NCI-H187 treated with DMSO at 0.1 percent for 48 hours (cell line): ENCODE results near the gene PSD.
A peak's percentile ranks its signal among the peaks of the same experiment; 100 is the strongest.

ENCODE experiments used
- DNase-seq: peaks from one replicate; lab custom pipeline; 2025; lab: John Stamatoyannopoulos, UW

PSD gene

GRCh38 chr10:102438374-102438773 is 19.8 kb upstream of the PSD start:
- no peak for DNase-seq

DNA sequence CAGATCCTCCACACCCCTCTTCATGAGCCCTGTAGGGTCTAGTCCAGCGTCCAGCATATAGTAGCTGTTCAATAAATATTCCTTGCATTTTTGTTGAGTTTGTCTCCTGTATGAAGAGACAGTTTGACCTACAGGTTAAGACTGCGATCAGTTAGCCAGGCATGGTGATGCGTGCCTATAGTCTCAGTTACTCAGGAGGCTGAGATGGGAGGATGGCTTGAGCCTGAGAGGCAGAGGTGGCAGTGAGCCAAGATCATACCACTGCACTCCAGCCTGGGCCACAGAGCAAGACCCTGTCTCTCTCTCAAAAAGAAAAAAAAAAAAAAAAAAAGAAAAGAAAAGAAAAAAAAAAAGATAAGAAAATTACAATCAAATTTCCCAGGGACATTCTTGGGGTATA is 18.9 kb upstream of the PSD start:
- no peak for DNase-seq

DNA sequence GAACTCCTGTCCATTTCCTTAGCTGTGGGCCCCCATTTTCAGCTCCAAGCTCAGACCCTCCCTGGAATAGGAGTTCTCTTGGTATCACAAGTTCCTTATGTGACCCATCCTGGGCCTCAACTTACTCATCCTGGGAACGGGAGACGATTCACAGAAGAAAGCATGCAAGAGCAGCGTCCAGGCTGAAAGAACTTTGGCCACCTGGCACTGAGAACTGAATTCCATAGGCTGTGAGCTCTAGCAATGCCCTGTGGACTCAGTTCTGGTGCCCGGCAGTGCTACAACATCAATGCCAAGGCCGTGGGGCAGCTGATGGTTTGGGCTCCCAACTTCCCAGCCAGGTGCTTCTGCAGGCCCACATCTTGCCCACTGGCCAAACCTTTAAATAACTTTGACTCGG is 17.7 kb upstream of the PSD start:
- DNase-seq: no peak

DNA sequence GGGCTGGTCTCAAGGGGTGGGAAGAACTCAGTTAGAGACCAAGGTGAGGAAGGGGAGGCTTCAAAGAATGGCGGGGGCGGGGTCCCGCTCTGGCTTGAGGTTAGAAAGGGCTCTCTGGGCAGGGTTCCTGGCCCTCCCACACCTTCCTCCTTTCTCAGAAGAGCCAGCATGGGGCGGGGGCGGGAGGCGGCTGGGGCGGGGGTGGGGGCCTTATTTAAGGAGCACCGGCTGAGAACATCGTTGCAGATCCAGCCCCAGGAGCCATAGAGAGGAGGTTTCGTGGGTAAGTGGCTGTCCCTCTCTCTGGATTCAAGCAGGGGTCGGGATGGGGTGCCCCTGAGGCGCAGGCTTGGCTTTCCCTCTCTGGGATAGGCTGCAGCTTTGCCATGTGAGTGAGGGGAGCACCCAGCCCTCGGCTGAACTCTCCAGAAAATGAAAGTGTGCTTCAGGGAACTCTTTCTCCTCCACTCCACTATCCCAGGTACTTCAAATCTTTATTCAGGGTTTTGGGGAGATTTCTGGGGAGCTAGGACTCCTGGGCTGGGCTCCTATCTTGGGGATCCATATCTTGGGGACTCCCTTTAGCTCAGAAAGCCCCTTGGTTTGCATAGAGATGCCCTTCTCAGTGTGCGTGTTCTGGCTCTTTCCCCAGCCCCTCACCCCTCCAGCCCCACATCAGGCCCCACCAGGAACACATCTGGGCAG is 17.1 kb upstream of the PSD start:
- DNase-seq: no peak

GRCh38 chr10:102435133-102435497 is 16.5 kb upstream of the PSD start:
- DNase-seq: no peak

- DNase-seq: no peak
Measured at GRCh38 chr10:102434394-102435132, 16.0 kb upstream of the PSD start.

DNA sequence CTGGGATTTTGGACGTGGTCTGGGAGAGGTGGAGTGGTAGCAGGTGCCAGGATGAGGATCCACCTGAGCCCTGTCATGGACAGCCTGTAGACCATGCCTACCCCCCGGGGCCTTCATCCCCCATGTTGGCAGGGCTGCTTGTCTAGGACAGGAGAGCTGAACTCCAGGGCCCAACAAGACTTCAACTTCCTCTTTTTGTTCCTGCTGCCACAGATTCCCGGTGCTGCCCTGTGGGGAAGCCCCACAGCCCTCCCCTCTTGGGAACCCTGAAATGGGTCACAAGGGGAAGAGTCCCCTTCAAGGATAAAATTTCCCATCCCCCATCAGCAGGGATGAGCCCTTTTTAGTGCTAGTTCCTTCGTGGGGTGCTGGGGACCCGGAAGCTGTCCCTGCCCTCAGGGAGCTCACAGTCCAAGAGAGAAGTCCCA is 15.0 kb upstream of the PSD start:
- DNase-seq: no peak

GRCh38 chr10:102432162-102432950 is 13.8 kb upstream of the PSD start, which contains the start of gene CUEDC2:
TSS of gene CUEDC2 (minus strand) at chr10:102432574. CDS start at chr10:102425188, 7,386 bp downstream.
- peak; percentile 48 for DNase-seq

- no peak for DNase-seq
Measured at GRCh38 chr10:102431452-102432124, 13.0 kb upstream of the PSD start.

- no peak for DNase-seq
Measured at GRCh38 chr10:102429468-102429867, 10.9 kb upstream of the PSD start.

- no peak for DNase-seq
Measured at GRCh38 chr10:102426803-102427287, 8.3 kb upstream of the PSD start.

DNA sequence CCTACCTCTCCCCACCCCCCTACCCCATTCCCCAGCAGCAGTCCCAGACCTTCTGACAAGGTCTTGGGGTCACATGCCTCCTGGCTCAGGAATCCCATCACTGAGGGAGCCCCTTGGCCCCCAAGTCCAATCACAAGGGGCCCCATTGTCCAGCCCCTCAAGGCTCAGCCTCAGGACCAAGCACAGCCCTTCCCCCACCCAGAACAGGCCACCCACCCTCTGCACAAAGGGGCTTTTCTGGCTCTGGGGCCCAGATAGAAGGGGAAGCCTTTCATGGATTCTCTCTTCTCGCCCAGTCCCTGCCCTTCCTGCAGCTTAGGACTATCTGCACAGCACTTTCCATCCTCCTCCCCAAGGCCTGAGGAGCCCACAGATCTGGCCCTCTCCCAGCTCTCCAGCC is 6.9 kb upstream of the PSD start:
- no peak for DNase-seq

- no peak for DNase-seq
Measured at GRCh38 chr10:102424916-102425315, 6.3 kb upstream of the PSD start.

DNA sequence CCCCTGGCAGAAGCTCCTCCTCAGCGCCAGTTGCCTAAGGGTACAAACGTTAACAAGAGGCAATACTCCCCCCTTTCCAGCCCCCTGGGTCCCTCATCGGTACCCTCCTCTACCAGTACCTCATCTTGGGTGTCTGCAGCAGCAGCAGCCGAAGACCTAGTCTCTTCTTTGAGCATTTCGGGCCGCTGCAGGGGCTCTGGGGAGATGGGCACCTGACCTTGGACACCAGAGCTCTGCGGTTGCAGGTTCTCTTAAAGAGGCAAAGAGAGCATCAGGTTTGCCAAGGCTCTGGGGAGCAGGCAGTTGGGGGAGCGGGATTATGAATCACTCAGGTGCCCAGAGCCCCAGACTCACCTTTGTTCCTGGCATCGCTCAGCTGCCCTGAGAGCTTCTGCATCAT is 5.6 kb upstream of the PSD start:
- no peak for DNase-seq

DNA sequence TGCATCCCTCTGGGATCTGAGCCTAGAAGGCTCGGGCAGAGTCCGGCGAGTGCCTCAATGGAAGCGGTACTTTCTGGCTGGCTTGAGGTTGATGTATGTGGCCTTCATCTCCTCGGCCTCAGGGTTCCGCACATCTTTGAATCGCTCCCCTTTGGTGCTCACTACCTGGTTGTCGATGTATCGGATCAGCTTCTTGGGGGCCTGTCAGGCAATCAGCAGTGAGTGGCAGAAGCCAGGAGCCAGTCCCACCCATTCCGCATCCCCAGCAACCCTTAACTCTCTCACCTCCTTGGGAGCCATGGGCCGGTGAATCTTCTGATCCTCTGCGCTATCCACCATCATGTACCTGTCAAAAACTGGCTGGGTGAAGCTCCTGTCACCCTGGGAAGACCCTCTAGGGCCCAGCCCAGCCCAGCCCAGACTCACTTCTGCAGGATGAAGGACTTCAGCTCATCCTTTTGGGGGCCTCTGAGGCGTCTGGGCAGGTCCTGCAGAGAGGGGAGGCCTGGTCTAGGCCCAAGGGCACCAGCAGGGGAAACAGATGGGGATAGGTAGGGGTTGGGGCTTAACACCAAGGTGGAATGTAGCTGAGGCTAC is 4.9 kb upstream of the PSD start:
- DNase-seq: no peak

- no peak for DNase-seq
Measured at GRCh38 chr10:102422545-102423129, 4.1 kb upstream of the PSD start.

DNA sequence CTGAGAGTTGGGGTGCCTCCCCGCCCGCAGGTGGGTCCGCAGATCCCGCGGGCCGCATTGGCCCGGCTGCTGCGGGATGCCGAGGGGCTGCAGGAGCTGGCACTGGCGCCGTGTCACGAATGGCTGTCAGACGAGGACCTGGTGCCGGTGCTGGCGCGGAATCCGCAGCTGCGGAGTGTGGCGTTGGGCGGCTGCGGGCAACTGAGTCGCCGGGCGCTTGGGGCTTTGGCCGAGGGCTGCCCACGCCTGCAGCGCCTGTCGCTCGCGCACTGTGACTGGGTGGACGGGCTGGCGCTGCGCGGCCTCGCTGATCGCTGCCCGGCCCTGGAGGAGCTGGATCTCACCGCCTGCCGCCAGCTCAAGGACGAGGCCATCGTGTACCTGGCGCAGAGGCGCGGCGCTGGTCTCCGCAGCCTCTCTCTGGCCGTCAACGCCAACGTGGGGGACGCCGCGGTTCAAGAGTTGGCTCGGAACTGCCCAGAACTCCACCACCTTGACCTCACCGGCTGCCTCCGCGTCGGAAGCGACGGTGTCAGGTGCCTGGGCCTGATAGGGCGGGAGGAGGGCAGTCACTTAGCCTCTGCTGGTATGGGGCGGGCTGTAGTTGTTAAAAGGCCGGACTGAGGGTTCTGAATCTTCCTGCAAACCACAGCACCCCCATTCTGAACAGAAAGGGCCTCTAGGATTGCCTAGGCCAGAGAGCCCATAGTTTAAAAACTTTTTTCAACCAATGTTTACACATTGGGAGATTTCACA is 3.4 kb upstream of the PSD start:
- DNase-seq: no peak

DNA sequence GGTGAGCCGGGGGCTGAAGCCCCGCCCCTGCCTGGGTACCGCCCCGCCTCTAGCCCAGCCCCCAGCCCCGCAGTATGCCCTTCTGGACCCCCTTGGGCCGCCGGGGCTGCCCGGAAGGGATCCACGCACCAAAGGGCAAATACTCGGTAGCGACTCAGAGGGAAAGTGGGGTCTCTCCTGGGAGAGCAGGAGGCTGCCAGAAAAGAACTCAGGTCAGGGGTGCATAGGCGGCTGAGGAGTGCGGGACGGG is 2.8 kb upstream of the PSD start:
- no peak for DNase-seq

DNA sequence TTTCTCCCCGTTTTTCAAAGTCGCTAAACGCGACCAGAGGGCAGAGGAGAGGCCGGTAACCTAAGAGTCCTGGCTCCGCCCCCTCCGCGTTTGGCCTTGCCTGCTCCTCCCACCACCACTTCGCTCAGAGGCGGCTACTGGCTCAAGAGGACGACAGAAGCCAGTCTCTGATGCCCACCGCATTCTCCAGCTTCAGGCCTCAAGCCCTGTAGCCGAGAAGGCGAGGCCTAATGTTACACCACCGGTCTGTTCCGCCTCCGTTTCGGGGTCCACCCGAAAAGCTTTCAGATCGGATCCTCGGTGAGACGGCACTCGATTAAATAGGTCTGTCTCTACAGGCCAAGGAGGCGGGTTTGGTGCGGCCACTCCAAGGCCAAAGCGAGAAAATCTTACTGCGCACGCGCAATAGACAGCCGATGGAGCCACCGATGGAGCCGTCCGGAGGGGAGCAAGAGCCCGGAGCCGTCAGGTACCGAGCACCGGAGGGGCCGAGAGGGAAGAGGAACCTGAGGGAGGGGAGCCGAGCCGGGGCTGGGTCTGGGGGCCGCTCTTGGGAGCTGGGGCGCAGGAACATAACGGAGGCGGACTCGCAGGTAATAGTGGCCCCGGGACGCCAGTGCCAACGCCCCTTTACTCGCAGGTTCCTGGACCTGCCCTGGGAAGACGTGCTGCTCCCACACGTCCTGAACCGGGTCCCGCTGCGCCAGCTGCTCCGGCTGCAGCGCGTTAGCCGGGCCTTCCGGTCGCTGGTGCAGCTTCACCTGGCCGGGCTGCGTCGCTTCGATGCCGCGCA is 2.3 kb upstream of the PSD start, which contains the start of gene FBXL15:
Gene FBXL15, plus strand, starts transcription at position 123 of the 793 bp plus-strand sequence. Its CDS starts 294 bp downstream, at position 417.
- DNase-seq: peak; percentile 58

- no peak for DNase-seq
Measured at GRCh38 chr10:102420181-102420713, 1.7 kb upstream of the PSD start.
